D341Med (cell line): ENCODE data around the gene AKR1C2.
"Not testable (repeated sequence)": the region's sequence is repeated elsewhere in the genome, so short reads cannot be mapped to it uniquely, and the experiment has no call there.

ENCODE experiments used
- DNase-seq: peaks from one replicate; pipeline ENCODE4 v3.0.0; 2012; ENCODE audit warnings: low spot score

AKR1C2 gene

GRCh38 chr10:4988000-4988641 is 15.5 kb downstream of the AKR1C2 start:
- not testable (repeated sequence) for DNase-seq

- DNase-seq: no peak
Measured at GRCh38 chr10:4984971-4985594, 18.6 kb downstream of the AKR1C2 start.

GRCh38 chr10:4984223-4984622 is 19.4 kb downstream of the AKR1C2 start:
- DNase-seq: no peak

GRCh38 chr10:4983615-4984216 is 19.9 kb downstream of the AKR1C2 start:
- DNase-seq: no peak

GRCh38 chr10:4982764-4983226 is 20.9 kb downstream of the AKR1C2 start:
- no peak for DNase-seq

GRCh38 chr10:4981722-4982471 is 21.8 kb downstream of the AKR1C2 start:
- DNase-seq: no peak

GRCh38 chr10:4980793-4981192 is 22.9 kb downstream of the AKR1C2 start:
- no peak for DNase-seq

GRCh38 chr10:4978870-4979269 is 24.8 kb downstream of the AKR1C2 start:
- no peak for DNase-seq

- DNase-seq: no peak
Measured at GRCh38 chr10:4977025-4977424, 26.6 kb downstream of the AKR1C2 start.

- DNase-seq: not testable (repeated sequence)
Measured at GRCh38 chr10:4974400-4974799, 29.3 kb downstream of the AKR1C2 start.

GRCh38 chr10:4973294-4973693 is 30.4 kb downstream of the AKR1C2 start:
- DNase-seq: not testable (repeated sequence)

GRCh38 chr10:4972369-4973142 is 31.1 kb downstream of the AKR1C2 start:
- DNase-seq: not testable (repeated sequence)

- DNase-seq: not testable (repeated sequence)
Measured at GRCh38 chr10:4970362-4970761, 33.3 kb downstream of the AKR1C2 start.

- not testable (repeated sequence) for DNase-seq
Measured at GRCh38 chr10:4969289-4969688, 34.4 kb downstream of the AKR1C2 start.

- DNase-seq: not testable (repeated sequence)
Measured at GRCh38 chr10:4967189-4967588, 36.5 kb downstream of the AKR1C2 start.

GRCh38 chr10:4965763-4966162 is 37.9 kb downstream of the AKR1C2 start:
- DNase-seq: not testable (repeated sequence)

GRCh38 chr10:4963815-4964154 is 39.9 kb downstream of the AKR1C2 start:
- not testable (repeated sequence) for DNase-seq

GRCh38 chr10:4962876-4963814 is 40.5 kb downstream of the AKR1C2 start, which contains the start of gene AKR1C1:
TSS of gene AKR1C1 (plus strand) at chr10:4963415. CDS start at chr10:4963445, 30 bp downstream.
- not testable (repeated sequence) for DNase-seq

GRCh38 chr10:4962308-4962707 is 41.3 kb downstream of the AKR1C2 start:
- DNase-seq: not testable (repeated sequence)

GRCh38 chr10:4961558-4961957 is 42.1 kb downstream of the AKR1C2 start:
- not testable (repeated sequence) for DNase-seq
